HUDEP-2 (cell line): ENCODE results near the gene LIMS3.
"Not testable (repeated sequence)": the region's sequence is repeated elsewhere in the genome, so short reads cannot be mapped to it uniquely, and the experiment has no call there.

Experiments used
- DNase-seq, 76 experiments: peaks; one replicate each; lab custom pipeline; 2025; ENCODE audit not compliant: unreplicated experiment in 76 of 76; lab: John Stamatoyannopoulos, UW

The LIMS3 gene

GRCh38 chr2:109921543-109922384 is 23.3 kb downstream of the LIMS3 start:
- DNase-seq = not testable (repeated sequence)

- DNase-seq = not testable (repeated sequence)
Observed at GRCh38 chr2:109924481-109924880, 26.0 kb downstream of the LIMS3 start.

GRCh38 chr2:109927803-109928202 is 29.3 kb downstream of the LIMS3 start:
- not testable (repeated sequence) for DNase-seq

- not testable (repeated sequence) for DNase-seq
Observed at GRCh38 chr2:109929222-109929621, 30.7 kb downstream of the LIMS3 start.

- not testable (repeated sequence) for DNase-seq
Observed at GRCh38 chr2:109936534-109936933, 38.0 kb downstream of the LIMS3 start.

GRCh38 chr2:109945362-109945761 is 46.9 kb downstream of the LIMS3 start:
- DNase-seq = not testable (repeated sequence)

GRCh38 chr2:109947262-109947958 is 48.9 kb downstream of the LIMS3 start:
- not testable (repeated sequence) for DNase-seq

- not testable (repeated sequence) for DNase-seq
Observed at GRCh38 chr2:109947959-109948520, 49.6 kb downstream of the LIMS3 start.

- not testable (repeated sequence) for DNase-seq
Observed at GRCh38 chr2:109950146-109950843, 51.8 kb downstream of the LIMS3 start.

GRCh38 chr2:109963942-109964341 is 65.5 kb downstream of the LIMS3 start:
- DNase-seq = not testable (repeated sequence)

- DNase-seq = not testable (repeated sequence)
Observed at GRCh38 chr2:109965482-109965881, 67.0 kb downstream of the LIMS3 start.

GRCh38 chr2:109966107-109966736 is 67.7 kb downstream of the LIMS3 start:
- DNase-seq = not testable (repeated sequence)

- DNase-seq = not testable (repeated sequence)
Observed at GRCh38 chr2:109966858-109967257, 68.4 kb downstream of the LIMS3 start.

- not testable (repeated sequence) for DNase-seq
Observed at GRCh38 chr2:109969864-109970263, 71.4 kb downstream of the LIMS3 start.

- not testable (repeated sequence) for DNase-seq
Observed at GRCh38 chr2:109971710-109972109, 73.2 kb downstream of the LIMS3 start.
